GM12872 (cell line): ENCODE data around the gene HNRNPAB.

Experiments used
- CTCF ChIP-seq: IDR thresholded peaks from 3 replicates; pipeline ENCODE4 v1.5.1; 2011; ENCODE audit warnings: low read depth, mild to moderate bottlenecking, low read length, moderate library complexity; ENCODE audit not compliant: insufficient read depth

The HNRNPAB gene

GRCh38 chr5:178198706-178199105 lies 5.6 kb upstream of the HNRNPAB start:
- TF ChIP-seq CTCF: no peak

- TF ChIP-seq CTCF: no peak
These were observed 4.5 kb upstream of the HNRNPAB start for GRCh38 chr5:178199581-178200434.

DNA sequence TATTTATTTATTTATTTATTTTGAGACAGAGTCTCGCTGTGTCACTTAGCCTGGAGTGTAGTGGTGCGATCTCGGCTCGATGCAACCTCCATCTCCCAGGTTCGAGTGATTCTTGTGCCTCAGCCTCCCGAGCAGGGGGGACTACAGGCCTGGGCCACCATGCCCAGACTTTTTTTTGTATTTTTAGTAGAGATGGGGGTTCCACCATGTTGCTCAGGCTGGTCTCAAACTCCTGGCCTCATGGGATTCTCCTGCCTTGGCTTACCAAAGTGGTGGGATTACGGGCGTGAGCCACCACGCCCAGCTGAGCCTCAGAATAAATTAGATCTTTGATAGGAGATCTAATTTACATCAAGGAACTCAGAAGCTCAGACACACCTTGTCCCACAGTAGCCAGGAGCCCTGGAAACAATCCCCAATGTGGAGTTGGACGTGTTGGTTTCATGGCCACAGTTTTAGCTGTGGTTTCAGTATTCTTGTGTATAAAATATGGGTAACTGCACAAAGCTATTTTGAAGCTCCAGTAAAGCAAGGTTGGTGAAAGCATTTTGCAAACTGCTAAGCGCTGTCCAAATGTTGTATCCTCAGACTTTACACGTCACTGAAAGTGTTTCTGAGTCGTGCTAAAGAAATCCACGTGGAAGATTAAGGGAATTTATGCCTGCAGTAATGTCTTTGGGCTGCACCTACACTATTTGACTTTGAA lies 3.0 kb upstream of the HNRNPAB start:
- no peak for TF ChIP-seq CTCF

DNA sequence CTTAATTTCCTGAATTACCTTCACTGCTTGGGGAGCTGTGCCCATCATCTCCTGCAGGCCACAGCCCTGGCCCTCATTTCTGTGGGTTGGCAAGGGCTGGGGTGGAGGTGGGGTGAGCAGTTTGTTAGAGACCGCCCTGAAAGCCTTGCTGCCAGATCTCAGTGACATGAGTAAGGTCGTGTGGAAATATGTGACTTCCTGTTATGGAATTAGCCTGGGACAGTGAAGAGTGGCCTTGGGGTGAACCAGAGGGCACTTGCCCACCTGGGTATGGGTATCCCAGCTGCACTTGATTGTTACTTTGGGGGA lies 2.5 kb upstream of the HNRNPAB start:
- TF ChIP-seq CTCF: no peak

DNA sequence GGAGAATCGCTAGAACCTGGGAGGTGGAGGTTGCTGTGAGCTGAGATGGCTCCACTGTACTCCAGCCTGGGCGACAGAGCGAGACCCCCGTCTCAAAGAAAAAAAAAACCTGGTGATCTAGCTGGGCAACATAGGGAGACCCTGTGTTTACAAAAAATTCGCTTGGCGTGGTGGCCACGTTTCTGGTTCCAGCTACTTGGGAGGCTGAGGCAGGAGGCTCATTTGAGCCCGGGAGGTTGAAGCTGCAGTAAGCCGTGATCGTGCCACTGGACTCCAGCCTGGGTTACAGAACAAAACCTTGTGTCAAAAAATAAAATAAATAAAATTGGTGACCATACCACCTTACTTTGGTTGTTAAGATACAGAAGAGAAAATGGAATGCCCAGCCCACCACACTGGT lies 1.8 kb upstream of the HNRNPAB start:
- no peak for TF ChIP-seq CTCF

DNA sequence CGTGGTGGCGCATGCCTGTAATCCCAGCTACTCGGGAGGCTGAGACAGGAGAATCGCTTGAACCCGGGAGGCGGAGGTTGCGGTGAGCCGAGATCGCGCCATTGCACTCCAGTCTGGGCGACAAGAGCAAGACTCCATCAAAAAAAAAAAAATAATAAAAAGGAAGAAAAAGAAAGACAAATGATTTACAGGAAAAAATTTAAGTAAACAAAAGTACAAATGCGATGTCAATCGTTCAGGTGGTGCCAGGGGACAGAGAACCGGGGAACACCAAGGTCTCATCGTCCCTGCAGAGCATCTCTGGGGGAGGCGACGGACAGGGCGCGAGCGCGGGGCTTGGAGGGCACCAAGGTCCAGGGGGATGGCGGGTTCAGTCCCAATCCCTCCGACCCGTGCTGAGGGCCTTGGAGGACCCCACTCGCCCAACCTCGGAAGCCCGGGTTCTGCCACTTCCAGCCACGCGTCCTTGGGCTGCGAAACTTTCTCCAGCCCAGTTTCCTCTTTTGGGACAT lies 607 bp upstream of the HNRNPAB start:
- TF ChIP-seq CTCF: no peak

DNA sequence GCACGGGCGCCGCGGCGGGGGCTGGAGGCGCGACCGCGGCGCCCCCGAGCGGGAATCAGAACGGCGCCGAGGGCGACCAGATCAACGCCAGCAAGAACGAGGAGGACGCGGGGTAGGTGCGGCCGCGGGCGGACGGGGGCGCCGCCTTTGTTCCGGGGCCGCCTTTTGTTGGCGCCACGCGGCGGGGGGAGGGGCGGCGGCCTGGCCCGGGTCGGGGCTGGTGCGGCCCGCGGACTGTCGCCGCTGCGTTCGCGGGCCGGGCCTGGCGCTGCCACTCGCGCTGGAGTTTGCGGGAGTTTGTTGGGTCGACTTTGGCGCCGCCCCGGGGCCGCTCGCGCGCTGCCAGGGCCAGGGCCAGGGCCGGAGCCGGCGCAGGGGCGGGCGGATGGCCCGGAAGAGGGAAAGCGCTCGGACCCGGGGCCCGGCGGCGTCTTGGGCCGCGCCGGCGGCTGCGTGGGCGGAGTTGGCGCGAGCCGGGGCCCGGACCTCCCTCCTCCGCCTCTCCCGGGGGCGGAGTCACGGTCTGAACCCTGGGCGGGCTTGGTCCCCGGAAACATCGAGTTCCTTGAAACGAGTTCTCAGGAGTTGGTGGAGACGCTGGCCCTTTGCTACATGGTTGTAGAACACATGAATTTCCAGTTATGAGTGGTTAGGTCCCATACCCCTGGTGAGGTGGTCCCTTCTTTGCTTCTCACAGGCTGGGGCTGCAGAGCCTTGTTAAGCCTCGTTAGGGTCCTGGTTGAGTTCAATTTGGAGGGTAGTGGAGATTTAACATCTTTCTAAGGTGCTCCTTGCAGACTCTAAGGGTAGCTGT lies 809 bp downstream of the HNRNPAB start:
- TF ChIP-seq CTCF: no peak
